ENCODE results near the gene ACSM2A.

GRCh38 chr16:20411055-20411454 is 40.3 kb upstream of the ACSM2A start:
- TF ChIP-seq MAZ (IDR thresholded peaks at IDR 0.05; ENCODE audit: borderline replicate concordance, low read depth, low read length) (no peak), POLR2A (IDR thresholded peaks at IDR 0.05; ENCODE audit: low read depth, low read length) (no peak), CTCF (conservative IDR thresholded peaks at IDR 0.05; ENCODE audit: low read depth, low read length) (no peak), NFE2L2 (IDR thresholded peaks at IDR 0.05; ENCODE audit: low read depth, low read length) (no peak), MXI1 (IDR thresholded peaks at IDR 0.05; ENCODE audit: borderline replicate concordance, low read depth, low read length) (no peak), RAD21 (IDR thresholded peaks at IDR 0.05; ENCODE audit: low read length) (no peak), CHD1 (IDR thresholded peaks at IDR 0.05; ENCODE audit: low read depth, low read length) (no peak), BHLHE40 (IDR thresholded peaks at IDR 0.05; ENCODE audit: low read depth, low read length) (no peak), MAFK (IDR thresholded peaks at IDR 0.05; ENCODE audit: low read depth, low read length) (no peak), RFX5 (IDR thresholded peaks at IDR 0.05; ENCODE audit: low read depth, low read length) (no peak), RCOR1 (IDR thresholded peaks at IDR 0.05; ENCODE audit: insufficient replicate concordance, low read length) (no peak), CEBPB (IDR thresholded peaks at IDR 0.05; ENCODE audit: low read depth, low read length) (no peak)
- TF ChIP-seq, protein P1, sequence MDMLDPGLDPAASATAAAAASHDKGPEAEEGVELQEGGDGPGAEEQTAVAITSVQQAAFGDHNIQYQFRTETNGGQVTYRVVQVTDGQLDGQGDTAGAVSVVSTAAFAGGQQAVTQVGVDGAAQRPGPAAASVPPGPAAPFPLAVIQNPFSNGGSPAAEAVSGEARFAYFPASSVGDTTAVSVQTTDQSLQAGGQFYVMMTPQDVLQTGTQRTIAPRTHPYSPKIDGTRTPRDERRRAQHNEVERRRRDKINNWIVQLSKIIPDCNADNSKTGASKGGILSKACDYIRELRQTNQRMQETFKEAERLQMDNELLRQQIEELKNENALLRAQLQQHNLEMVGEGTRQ (IDR thresholded peaks at IDR 0.05; ENCODE audit: low read depth, low read length) = no peak
